Measurements from ENCODE around the gene KCNJ12.
"Not testable (repeated sequence)": the region's sequence is repeated elsewhere in the genome, so short reads cannot be mapped to it uniquely, and the experiment has no call there.

DNA sequence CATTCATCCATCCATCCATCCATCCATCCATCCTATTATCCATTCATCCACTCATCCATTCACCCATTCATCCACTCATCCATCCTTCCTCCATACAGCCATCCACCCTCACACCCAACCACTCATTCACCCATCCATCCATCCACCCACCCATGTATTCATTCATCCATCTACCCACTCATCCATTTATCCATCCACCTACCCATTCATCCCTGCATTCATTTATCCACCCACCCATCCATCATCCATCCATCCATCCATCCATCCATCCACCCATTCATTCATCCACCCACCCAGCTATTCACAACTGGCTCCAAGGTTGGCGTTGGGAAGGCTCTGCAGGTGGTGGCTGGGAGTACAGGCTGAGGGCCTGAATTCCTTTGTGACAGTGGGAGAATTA is 31.6 kb downstream of the KCNJ12 start:
- not testable (repeated sequence) for TF ChIP-seq CTCF, POLR2A (IDR thresholded peaks at IDR 0.05)
